PC-9 (cell line): ENCODE results near the gene PUS1. TPM values are rescaled to one million over a fixed set of nuclear protein-coding genes. Genes with fewer than 3 reads are reported as not detected.

Source experiments
- BruUV-seq: library from RNA; stranded (reverse); fragments of 400-500 nt; replicated peaks from 2 replicates; lab custom pipeline; 2021; lab: Mats Ljungman, UMichigan
- CTCF ChIA-PET: fragments of 300-600 bp; sonication (Branson Sonifier 250); formaldehyde crosslinking; loops from one replicate; lab custom pipeline; 2022; ENCODE audit warnings: antibody characterized with exemption; lab: Charles Lee
- POLR2A ChIA-PET: fragments of 300-600 bp; sonication (Branson Sonifier 250); formaldehyde crosslinking; loops from one replicate; lab custom pipeline; 2022; ENCODE audit warnings: antibody characterized with exemption; ENCODE audit not compliant: unreplicated experiment; lab: Charles Lee
- DNase-seq, 2 experiments: peaks; one replicate each; pipeline versions ENCODE4 v3.0.0 to v3.0.0-alpha.2; 2015 to 2022; ENCODE audit warnings: mixed read lengths in 1 of 2
- H2AFZ ChIP-seq: fragments of 200-600 bp; sonication (generic); 2 replicates; pipeline ENCODE4 v1.8.1; 2017; ENCODE audit warnings: antibody characterized with exemption
- H3F3A ChIP-seq: fragments of 200-600 bp; sonication (generic); 2 replicates; pipeline ENCODE4 v1.8.1; 2017; ENCODE audit warnings: antibody characterized with exemption, mild to moderate bottlenecking, low read depth; ENCODE audit not compliant: insufficient read depth
- H3K27ac ChIP-seq: fragments of 200-600 bp; sonication (generic); 2 replicates; pipeline ENCODE4 v1.6.1; 2016; ENCODE audit warnings: mixed run types
- H3K27me3 ChIP-seq: fragments of 200-600 bp; sonication (generic); 2 replicates; pipeline ENCODE4 v1.6.1; 2016; ENCODE audit warnings: low read depth, mixed run types; ENCODE audit not compliant: insufficient read depth
- H3K36me3 ChIP-seq: fragments of 200-600 bp; sonication (generic); 2 replicates; pipeline ENCODE4 v1.6.1; 2016; ENCODE audit warnings: low read depth, mixed run types
- H3K4me1 ChIP-seq: fragments of 200-600 bp; sonication (generic); replicated peaks from 2 replicates; pipeline ENCODE4 v1.6.1; 2016; ENCODE audit warnings: mixed run types; ENCODE audit not compliant: insufficient read depth
- H3K4me2 ChIP-seq: fragments of 200-600 bp; sonication (generic); 2 replicates; pipeline ENCODE4 v1.6.1; 2017; ENCODE audit warnings: mixed run types
- H3K4me3 ChIP-seq: fragments of 200-600 bp; sonication (generic); 2 replicates; pipeline ENCODE4 v1.6.1; 2016; ENCODE audit warnings: mixed run types
- H3K79me2 ChIP-seq: fragments of 200-600 bp; sonication (generic); 2 replicates; pipeline ENCODE4 v1.6.1; 2017; ENCODE audit warnings: low read depth, mixed run types
- H3K9me2 ChIP-seq: fragments of 200-600 bp; sonication (generic); 2 replicates; pipeline ENCODE4 v1.8.1; 2017; ENCODE audit warnings: mild to moderate bottlenecking; ENCODE audit not compliant: insufficient read depth
- H3K9me3 ChIP-seq: fragments of 200-600 bp; sonication (generic); 2 replicates; pipeline ENCODE4 v1.8.1; 2016; ENCODE audit warnings: low read depth; ENCODE audit not compliant: insufficient read depth
- H4K20me1 ChIP-seq: fragments of 200-600 bp; sonication (generic); 2 replicates; pipeline ENCODE4 v1.8.1; 2017; ENCODE audit not compliant: insufficient read depth
- CTCF ChIP-seq: fragments of 200-600 bp; sonication (generic); conservative IDR thresholded peaks from 2 replicates; pipeline ENCODE4 v1.6.1; 2017; ENCODE audit warnings: mixed run types, antibody characterized with exemption, mild to moderate bottlenecking, moderate library complexity
- EZH2 ChIP-seq: fragments of 200-600 bp; sonication (generic); IDR thresholded peaks from 2 replicates; pipeline ENCODE4 v1.8.0; 2017; ENCODE audit warnings: antibody characterized with exemption, low read depth
- intact Hi-C: fragments of 100-400 bp; cut with micrococcal nuclease; formaldehyde crosslinking; loops from one replicate; pipeline ENCODE4 v1.10.0; 2022; ENCODE audit not compliant: unreplicated experiment
- total RNA-seq: library from RNA; stranded (reverse); gene quantifications from 2 replicates; pipeline ENCODE4 v1.2.3, GENCODE V29; 2021

Gene PUS1
- total RNA-seq, 1 experiment from 2014 or later: 37.0 TPM

DNA sequence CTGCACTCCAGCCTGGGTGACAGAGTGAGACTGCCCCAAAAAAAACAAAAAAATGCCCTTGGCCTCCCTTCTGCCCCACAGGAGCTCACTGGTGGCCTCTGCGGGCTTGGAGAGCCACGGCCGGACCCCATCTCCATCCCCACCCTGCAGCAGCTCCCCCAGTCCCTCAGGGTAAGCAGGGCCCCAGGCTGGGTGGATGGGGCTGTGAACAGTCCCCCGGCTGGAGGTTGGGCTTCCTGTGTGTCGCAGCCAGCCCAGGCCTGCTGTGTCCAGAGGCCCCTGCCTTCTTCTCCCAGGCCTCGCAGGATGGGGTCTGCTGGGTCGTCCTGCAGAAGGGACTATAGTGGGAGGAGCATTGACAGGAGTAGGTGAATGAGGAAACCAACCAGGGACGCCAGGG lies 15.4 kb upstream of the PUS1 start:
- Histone ChIP-seq H3K4me2 (no peak overlapping the region), H3K36me3 (peaks cover 8% of the 10 kb centered on the region), H3K4me1 (no peaks in the 10 kb centered on the region), H3K9me2 (no peaks in the 10 kb centered on the region), H3K4me3 (no peak overlapping the region), H3K27ac (no peak overlapping the region), H3K9me3 (no peaks in the 10 kb centered on the region), H2AFZ (no peak overlapping the region), H3K27me3 (no peaks in the 10 kb centered on the region), H3F3A (no peaks in the 10 kb centered on the region), H4K20me1 (peaks cover 9% of the 10 kb centered on the region), H3K79me2 (no peaks in the 10 kb centered on the region)
- POLR2A ChIA-PET: no interaction called here
- CTCF ChIA-PET: no interaction called here
- TF ChIP-seq EZH2: no peak
- no peak for TF ChIP-seq CTCF
- intact Hi-C loops: loop anchor here (2.0 kb wide), 1 partner anchor 17 kb away; no protein-coding TSS in a partner anchor
- DNase-seq: no peak
- no TSS peak for BruUV-seq

GRCh38 chr12:131914179-131914702 lies 14.8 kb upstream of the PUS1 start:
- H3K79me2 ChIP-seq: no peaks in the 10 kb centered on the region
- H3K9me3 ChIP-seq: no peaks in the 10 kb centered on the region
- H3K4me2 ChIP-seq: no peak overlapping the region
- ChIA-PET POLR2A (no interaction called here), CTCF (no interaction called here)
- BruUV-seq: no TSS peak
- H3K27ac ChIP-seq: no peak overlapping the region
- no peak overlapping the region for H3K4me3 ChIP-seq
- H3F3A ChIP-seq: no peaks in the 10 kb centered on the region
- no peaks in the 10 kb centered on the region for H3K4me1 ChIP-seq
- no peak overlapping the region for H2AFZ ChIP-seq
- H3K27me3 ChIP-seq: no peaks in the 10 kb centered on the region
- peaks cover 8% of the 10 kb centered on the region for H3K36me3 ChIP-seq
- H4K20me1 ChIP-seq: peaks cover 9% of the 10 kb centered on the region
- no peaks in the 10 kb centered on the region for H3K9me2 ChIP-seq
- no peak for DNase-seq
- intact Hi-C loops: no loop called here
- no peak for TF ChIP-seq CTCF
- no peak for TF ChIP-seq EZH2

DNA sequence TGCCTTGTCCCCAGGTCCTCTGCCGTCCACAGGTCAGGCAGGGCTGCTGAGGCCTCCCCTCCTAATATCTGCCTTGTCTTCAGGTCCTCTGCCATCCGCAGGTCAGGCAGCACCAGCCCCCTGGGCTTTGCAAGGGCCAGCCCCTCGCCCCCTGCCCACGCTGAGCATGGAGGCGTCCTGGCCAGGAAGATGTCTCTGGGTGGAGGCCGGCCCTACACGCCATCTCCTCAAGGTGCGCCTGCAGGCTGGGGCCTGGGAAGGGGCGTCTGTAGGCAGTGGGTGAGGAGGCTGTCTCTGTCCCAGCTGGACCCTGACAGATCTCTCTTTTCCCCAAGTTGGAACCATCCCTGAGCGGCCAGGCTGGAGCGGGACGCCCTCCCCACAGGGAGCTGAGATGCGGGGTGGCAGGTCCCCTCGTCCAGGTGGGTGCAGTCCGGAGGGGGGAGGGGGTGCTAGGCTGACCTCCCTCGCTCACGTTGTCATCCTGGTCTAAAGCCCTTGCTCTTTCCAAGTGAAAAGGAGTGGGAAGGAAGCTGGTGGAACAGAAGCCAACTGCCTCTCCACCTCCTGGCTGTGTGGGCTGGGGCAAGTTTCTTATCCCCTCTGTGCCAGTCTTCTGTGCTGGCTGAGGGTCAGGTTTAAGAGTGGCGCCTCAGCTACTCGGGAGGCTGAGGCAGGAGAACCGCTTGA lies 13.9 kb upstream of the PUS1 start:
- Histone ChIP-seq H3K9me2 (no peaks in the 10 kb centered on the region), H3K4me2 (no peak overlapping the region), H3F3A (no peaks in the 10 kb centered on the region), H3K4me1 (no peaks in the 10 kb centered on the region), H2AFZ (no peak overlapping the region), H3K27ac (no peak overlapping the region), H3K36me3 (peaks cover 8% of the 10 kb centered on the region), H3K4me3 (no peak overlapping the region), H3K9me3 (no peaks in the 10 kb centered on the region), H3K79me2 (no peaks in the 10 kb centered on the region), H4K20me1 (peaks cover 9% of the 10 kb centered on the region), H3K27me3 (no peaks in the 10 kb centered on the region)
- ChIA-PET CTCF (no interaction called here), POLR2A (no interaction called here)
- intact Hi-C loops: no loop called here
- BruUV-seq: no TSS peak
- no peak for TF ChIP-seq EZH2
- TF ChIP-seq CTCF: no peak
- no peak for DNase-seq
